ENCODE data around the gene LCA5L.
"Not testable (repeated sequence)": the region's sequence is repeated elsewhere in the genome, so short reads cannot be mapped to it uniquely, and the experiment has no call there.

The LCA5L gene

GRCh38 chr21:39451332-39452206 is 6.0 kb upstream of the LCA5L start, which contains the start of gene SH3BGR:
Gene SH3BGR (plus strand): TSS chr21:39451970. CDS start chr21:39452097, 127 bp downstream.
- no peak for DNase-seq (ENCODE audit: low read depth)

- no peak for DNase-seq (ENCODE audit: low read depth)
Measured at GRCh38 chr21:39447264-39447663, 1.7 kb upstream of the LCA5L start.

GRCh38 chr21:39444421-39445180 is 977 bp downstream of the LCA5L start:
- DNase-seq (ENCODE audit: low read depth): peak; percentile 90

- DNase-seq (ENCODE audit: low read depth): peak; percentile 62
Measured at GRCh38 chr21:39441502-39442475, 3.8 kb downstream of the LCA5L start.

- no peak for DNase-seq (ENCODE audit: low read depth)
Measured at GRCh38 chr21:39439232-39439631, 6.3 kb downstream of the LCA5L start.

- DNase-seq (ENCODE audit: low read depth): peak; percentile 52
Measured at GRCh38 chr21:39434950-39435349, 10.6 kb downstream of the LCA5L start.

- DNase-seq (ENCODE audit: low read depth): no peak
Measured at GRCh38 chr21:39430954-39431353, 14.6 kb downstream of the LCA5L start.

GRCh38 chr21:39430457-39430856 is 15.1 kb downstream of the LCA5L start:
- no peak for DNase-seq (ENCODE audit: low read depth)

GRCh38 chr21:39430016-39430415 is 15.6 kb downstream of the LCA5L start:
- no peak for DNase-seq (ENCODE audit: low read depth)

GRCh38 chr21:39429445-39429844 is 16.1 kb downstream of the LCA5L start:
- DNase-seq (ENCODE audit: low read depth): peak; percentile 38

GRCh38 chr21:39422527-39423241 is 22.9 kb downstream of the LCA5L start:
- no peak for DNase-seq (ENCODE audit: low read depth)

- not testable (repeated sequence) for DNase-seq (ENCODE audit: low read depth)
Measured at GRCh38 chr21:39419204-39419603, 26.4 kb downstream of the LCA5L start.

- DNase-seq (ENCODE audit: low read depth): no peak
Measured at GRCh38 chr21:39406065-39406464, 39.5 kb downstream of the LCA5L start.

GRCh38 chr21:39400173-39400572 is 45.4 kb downstream of the LCA5L start:
- peak; percentile 84 for DNase-seq (ENCODE audit: low read depth)

GRCh38 chr21:39397646-39398385 is 47.8 kb downstream of the LCA5L start:
- peak; percentile 28 for DNase-seq (ENCODE audit: low read depth)

GRCh38 chr21:39392981-39393380 is 52.6 kb downstream of the LCA5L start:
- DNase-seq (ENCODE audit: low read depth): no peak

- no peak for DNase-seq (ENCODE audit: low read depth)
Measured at GRCh38 chr21:39390212-39390765, 55.3 kb downstream of the LCA5L start.

GRCh38 chr21:39388811-39389155 is 56.8 kb downstream of the LCA5L start:
- DNase-seq (ENCODE audit: low read depth): no peak

- DNase-seq (ENCODE audit: low read depth): peak; percentile 70
Measured at GRCh38 chr21:39388038-39388810, 57.4 kb downstream of the LCA5L start.

Measured in amniotic epithelial cell (primary cell).